MG63 (cell line): Measurements from ENCODE around the gene ERN1. TPM values are rescaled to one million over a fixed set of nuclear protein-coding genes. Genes with fewer than 3 reads are reported as not detected.

Source experiments
- DNase-seq: peaks from one replicate; pipeline ENCODE4 v3.0.0-alpha.2; 2020
- H3K27me3 ChIP-seq: fragments of 250-450 bp; sonication (Bioruptor Pico); 2 replicates; pipeline ENCODE4 v1.5.1; 2020; ENCODE audit warnings: mild to moderate bottlenecking, moderate library complexity
- H3K36me3 ChIP-seq: fragments of 250-450 bp; sonication (Bioruptor Pico); 2 replicates; pipeline ENCODE4 v1.5.1; 2020; ENCODE audit warnings: mild to moderate bottlenecking, moderate library complexity
- H3K4me3 ChIP-seq: fragments of 250-450 bp; sonication (Bioruptor Pico); 2 replicates; pipeline ENCODE4 v1.5.1; 2020; ENCODE audit warnings: mild to moderate bottlenecking, moderate library complexity
- H3K9me3 ChIP-seq: fragments of 250-450 bp; sonication (Bioruptor Pico); 2 replicates; pipeline ENCODE4 v1.5.1; 2020; ENCODE audit warnings: mild to moderate bottlenecking, moderate library complexity
- total RNA-seq: library from RNA; depleted of rRNA; stranded (reverse); fragments of >200 nt; shearing (Covaris generic); gene quantifications from 2 replicates; pipeline ENCODE4 v1.2.3, GENCODE V29; 2014; ENCODE audit warnings: low replicate concordance

The ERN1 gene
- total RNA-seq, 1 experiment from 2014 or later, result 3.0 TPM

DNA sequence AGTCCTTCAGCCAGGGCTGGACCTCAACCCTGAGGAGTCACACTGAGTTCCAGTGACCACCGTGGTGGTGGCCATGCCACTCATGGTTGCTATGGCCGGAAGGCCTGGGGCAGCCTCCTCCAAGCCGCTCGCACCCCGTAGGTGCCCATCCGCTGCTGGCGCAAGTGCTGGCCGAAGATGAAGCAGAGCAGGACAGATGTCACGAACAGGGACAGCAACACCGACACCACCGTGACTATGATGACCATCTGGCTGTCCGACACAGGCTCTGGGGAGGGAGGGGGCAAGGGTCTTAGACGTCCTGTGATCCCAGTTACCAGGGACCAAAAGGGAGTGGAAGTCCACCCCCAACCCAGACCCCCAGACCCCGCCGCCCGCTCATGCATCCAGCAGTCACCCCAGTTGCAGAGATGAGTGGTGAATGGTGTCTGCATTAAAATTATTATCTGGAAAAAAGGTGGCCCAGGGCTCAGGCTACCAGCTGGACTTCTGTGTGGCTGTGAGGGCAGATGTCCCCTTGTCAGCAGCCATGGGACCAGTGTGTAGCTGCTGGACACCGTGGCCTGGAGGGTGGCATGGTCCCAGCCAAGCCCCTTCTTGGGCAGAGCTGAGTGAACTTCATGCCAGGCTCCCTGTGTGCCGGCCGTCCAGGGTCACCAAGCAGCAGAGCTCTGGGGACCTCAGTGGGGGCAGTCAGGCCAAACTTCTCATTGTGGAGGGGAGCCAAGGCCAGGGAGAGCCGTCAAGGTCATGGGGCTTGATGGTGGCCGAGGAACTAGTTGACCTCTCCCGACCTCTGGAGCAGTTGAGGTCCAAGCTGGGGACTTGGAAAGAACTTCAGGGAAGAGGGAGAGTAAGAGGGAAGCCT, 127.1 kb downstream of the ERN1 start:
- no peak for DNase-seq
- H3K27me3 ChIP-seq, result peaks cover 5% of the 10 kb centered on the region
- no peak overlapping the region for H3K4me3 ChIP-seq
- no peaks in the 10 kb centered on the region for H3K36me3 ChIP-seq
- H3K9me3 ChIP-seq, result no peaks in the 10 kb centered on the region

DNA sequence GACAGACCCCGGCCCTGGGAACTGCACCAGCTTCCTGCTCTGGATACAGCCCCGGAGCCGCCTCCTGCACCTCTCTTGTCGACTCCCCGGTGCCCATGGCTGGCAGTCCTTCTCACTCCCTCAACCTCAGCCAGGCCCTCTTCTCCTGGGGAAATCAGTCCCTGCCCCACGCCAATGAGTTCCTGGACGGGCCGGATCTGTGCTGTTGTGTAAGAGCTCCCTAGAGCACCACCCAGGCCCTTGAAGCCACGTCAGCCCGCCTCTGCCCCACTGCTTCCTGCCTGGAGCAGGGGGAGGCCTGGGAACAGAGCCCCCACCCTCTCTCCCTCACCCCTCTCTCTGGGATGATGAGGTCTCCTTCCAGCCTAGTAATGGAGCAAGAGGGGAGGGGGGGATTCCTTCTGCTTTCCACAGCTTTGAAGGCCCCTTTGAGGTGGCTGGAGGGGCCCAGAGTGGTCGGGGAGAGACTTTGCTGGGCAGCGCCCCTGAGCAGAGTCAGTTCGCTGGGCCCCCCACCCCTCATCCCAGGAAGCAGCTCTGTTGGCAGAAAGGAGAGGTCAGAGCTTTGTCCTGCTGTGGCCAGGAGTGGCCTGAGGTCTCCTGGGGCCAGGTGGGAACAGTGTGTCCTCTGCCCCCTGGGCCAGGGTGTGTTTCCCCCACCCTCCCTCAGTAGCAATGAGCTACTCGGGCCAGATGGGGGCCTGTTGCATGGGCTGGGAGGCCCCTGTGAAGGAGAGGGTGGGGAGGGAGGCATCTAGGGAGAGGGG, 128.0 kb downstream of the ERN1 start:
- peaks cover 15% of the 10 kb centered on the region for H3K27me3 ChIP-seq
- no peaks in the 10 kb centered on the region for H3K36me3 ChIP-seq
- no peaks in the 10 kb centered on the region for H3K9me3 ChIP-seq
- no peak overlapping the region for H3K4me3 ChIP-seq
- no peak for DNase-seq

DNA sequence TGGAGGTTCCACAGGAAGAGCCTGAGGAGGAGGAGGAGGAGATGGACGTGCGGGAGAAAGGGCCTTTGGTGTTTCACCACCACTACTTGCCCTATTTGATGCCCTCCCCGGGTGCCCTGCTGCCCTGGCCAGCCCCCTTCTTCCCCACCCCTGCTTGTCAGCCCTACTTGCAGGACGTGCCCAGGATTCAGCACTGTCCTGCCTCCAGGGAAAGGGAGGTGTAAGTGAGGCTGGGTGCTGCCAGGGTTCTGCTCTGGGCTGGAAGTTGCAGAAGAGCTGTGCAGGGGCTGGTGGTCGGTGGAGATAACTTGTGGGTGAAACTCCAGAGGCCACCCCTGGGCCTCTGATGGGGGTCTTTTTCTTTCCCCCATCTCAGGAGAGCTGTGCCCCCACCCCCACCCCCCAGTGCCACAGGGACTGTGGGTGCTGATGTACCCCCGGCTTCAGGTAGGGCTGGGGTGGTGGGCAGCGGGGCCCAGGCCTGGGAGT, 128.8 kb downstream of the ERN1 start:
- peaks cover 23% of the 10 kb centered on the region for H3K27me3 ChIP-seq
- H3K4me3 ChIP-seq, result no peak overlapping the region
- no peak for DNase-seq
- no peaks in the 10 kb centered on the region for H3K36me3 ChIP-seq
- no peaks in the 10 kb centered on the region for H3K9me3 ChIP-seq

- Histone ChIP-seq H3K36me3 (no peaks in the 10 kb centered on the region), H3K9me3 (no peaks in the 10 kb centered on the region), H3K27me3 (peaks cover 31% of the 10 kb centered on the region), H3K4me3 (no peak overlapping the region)
- no peak for DNase-seq
Measured at GRCh38 chr17:63999680-64000531, 130.0 kb downstream of the ERN1 start.

DNA sequence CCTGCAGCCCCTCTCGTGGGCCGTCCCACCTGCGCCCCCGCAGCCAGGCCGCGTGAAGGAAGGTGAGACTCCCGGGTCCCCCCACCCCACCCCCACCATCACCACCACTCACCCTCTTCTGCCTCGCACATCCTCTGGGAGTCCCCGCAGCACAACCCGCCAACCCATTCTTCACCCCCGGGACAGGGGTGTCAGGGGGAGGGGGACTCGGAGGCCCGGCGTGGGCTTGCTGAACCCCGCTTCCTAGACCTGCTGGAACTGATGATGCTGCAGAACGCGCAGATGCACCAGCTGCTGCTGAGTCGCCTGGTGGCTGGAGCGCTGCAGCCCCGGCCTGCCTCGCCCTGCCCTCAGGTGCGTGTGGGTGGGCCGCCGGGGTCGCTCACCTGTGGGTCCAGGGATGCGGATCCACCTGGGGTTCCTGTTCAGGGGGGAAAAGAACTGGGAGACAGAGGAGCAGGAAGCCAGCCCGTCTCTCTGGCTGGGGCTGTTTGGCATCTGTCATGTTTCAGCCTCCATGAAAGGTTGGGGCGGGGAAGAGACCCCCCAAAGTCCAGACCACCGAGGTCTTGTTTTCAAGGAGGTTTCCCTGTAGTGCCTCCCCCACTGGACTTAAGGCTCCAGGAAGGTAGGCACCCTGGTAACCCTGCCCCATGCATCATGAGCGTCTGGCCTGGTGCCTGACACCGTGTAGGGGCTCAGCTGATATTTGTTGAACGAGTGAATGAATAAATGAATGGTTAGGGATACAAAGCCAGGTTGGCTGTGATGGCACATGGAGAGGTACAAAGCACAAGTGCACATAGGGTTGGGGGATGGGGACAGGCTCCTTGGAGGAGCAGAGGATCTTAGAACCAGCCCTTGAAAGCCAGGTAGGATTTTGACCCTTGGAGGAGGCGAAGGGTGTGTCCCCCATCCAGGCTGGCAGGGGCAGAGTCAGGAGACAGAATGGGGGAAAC, 130.9 kb downstream of the ERN1 start:
- peaks cover 35% of the 10 kb centered on the region for H3K27me3 ChIP-seq
- H3K4me3 ChIP-seq, result peak overlapping the region; percentile 43; the same call in 1 of the 2 replicates
- DNase-seq, result no peak
- H3K9me3 ChIP-seq, result no peaks in the 10 kb centered on the region
- H3K36me3 ChIP-seq, result no peaks in the 10 kb centered on the region

- Histone ChIP-seq H3K9me3 (no peaks in the 10 kb centered on the region), H3K27me3 (peaks cover 42% of the 10 kb centered on the region), H3K4me3 (peak within 1 kb of the TSS; percentile 43), H3K36me3 (no peaks in the 10 kb centered on the region)
- peak; percentile 38 for DNase-seq
Measured at GRCh38 chr17:63998050-63998720, 131.8 kb downstream of the ERN1 start, which contains the start of gene PRR29. Gene PRR29 (plus strand): TSS chr17:63998351. CDS start chr17:63998365, 14 bp downstream.

DNA sequence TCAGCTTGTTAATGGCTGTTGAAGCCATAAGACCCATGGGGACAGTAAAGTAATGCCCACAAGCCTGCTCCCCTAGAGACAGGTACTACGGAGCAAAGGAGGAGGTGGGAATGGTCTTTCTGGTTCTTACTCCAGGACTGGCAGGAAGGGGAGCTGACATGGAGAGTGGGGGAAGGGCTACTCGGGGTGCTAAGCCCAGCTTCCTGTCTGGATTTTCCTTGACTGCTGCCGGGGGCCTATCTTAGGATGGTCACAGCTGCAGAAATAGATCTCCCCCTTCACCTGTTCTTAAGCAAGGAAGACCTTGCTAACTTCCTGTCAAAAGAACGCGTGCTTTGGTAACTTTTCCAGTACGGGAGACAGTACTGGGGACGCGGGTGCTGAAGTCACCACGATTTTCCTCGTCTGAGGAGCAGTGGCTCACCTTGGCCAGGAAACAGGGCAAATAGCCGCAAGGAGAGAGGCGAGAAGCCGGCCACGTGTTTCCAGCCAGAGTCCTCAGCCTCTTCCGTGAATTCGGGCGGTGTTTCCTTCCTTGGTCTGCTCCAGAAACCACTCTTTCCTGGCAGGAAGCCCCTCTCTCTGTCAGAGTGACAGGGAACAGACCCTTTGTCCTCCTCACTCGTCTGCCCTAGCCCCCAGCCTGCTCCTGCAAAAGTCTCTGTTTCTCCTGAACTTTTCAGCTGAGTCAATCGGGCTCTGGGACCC, 132.4 kb downstream of the ERN1 start:
- DNase-seq, result no peak
- Histone ChIP-seq H3K4me3 (no peak overlapping the region), H3K36me3 (no peaks in the 10 kb centered on the region), H3K9me3 (no peaks in the 10 kb centered on the region), H3K27me3 (peaks cover 45% of the 10 kb centered on the region)

DNA sequence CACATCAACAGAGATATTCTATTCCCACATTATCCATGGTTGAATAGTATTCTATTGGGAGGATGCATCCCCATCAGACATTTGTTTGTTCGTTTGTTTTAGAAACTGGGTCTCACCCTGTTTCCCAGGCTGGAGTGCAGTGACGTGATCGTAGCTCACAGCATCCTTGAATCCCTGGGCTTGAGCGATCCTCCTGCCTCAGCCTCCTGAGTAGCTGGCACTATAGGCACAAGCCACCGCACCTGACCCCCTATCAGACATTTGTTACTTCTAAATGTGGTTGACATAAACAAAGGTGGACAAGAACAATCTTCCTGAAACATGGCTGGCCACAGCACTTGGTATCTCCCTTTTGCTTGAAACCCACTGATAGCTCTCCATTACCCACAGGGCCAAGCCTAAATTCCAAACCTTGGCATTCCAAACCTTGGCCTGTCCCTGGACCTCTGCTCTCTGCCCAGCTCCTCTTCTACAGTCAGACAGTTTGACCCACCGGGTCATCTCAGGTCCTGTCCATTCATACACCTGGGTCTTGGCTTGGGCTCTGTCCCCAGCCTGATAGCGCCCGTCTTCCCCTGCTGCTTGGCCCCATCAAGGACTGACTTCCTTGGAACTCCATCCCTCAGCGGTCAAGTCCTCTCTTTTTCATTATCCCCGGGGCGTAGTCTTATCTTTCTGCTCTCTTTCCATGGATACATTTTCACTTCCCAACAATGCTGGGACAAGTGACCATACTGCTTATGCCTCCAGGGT, 133.3 kb downstream of the ERN1 start:
- DNase-seq, result no peak
- Histone ChIP-seq H3K36me3 (no peaks in the 10 kb centered on the region), H3K9me3 (no peaks in the 10 kb centered on the region), H3K4me3 (no peak overlapping the region), H3K27me3 (peaks cover 51% of the 10 kb centered on the region)

- no peak for DNase-seq
- Histone ChIP-seq H3K9me3 (no peaks in the 10 kb centered on the region), H3K36me3 (no peaks in the 10 kb centered on the region), H3K27me3 (peaks cover 54% of the 10 kb centered on the region), H3K4me3 (no peak overlapping the region)
Measured at GRCh38 chr17:63995626-63996025, 134.3 kb downstream of the ERN1 start.

GRCh38 chr17:63993368-63993985, 136.5 kb downstream of the ERN1 start:
- no peak for DNase-seq
- peaks cover 54% of the 10 kb centered on the region for H3K27me3 ChIP-seq
- no peaks in the 10 kb centered on the region for H3K9me3 ChIP-seq
- no peaks in the 10 kb centered on the region for H3K36me3 ChIP-seq
- no peak overlapping the region for H3K4me3 ChIP-seq

DNA sequence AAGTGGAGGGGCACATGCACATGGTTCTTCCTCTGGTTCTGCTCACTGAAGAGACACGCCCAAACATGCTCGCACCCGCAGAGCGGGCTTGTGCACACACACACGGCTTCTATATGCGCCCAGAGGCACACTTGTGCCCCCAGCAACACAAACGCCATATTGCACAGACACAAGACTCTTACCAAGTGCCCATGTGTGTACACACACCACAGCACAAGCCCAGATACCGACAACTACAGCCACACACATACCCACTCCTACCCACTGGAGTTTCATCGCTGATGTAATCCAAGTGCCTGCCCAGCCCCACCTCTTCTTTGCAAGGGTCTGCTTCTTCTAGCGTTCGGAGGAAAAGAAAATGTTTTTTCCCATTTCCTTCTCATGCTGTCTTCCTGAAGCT, 138.3 kb downstream of the ERN1 start:
- H3K27me3 ChIP-seq, result peaks cover 36% of the 10 kb centered on the region
- no peak for DNase-seq

GRCh38 chr17:63989622-63990345, 140.2 kb downstream of the ERN1 start:
- Histone ChIP-seq H3K36me3 (no peaks in the 10 kb centered on the region), H3K4me3 (no peak overlapping the region), H3K27me3 (peaks cover 22% of the 10 kb centered on the region), H3K9me3 (no peaks in the 10 kb centered on the region)
- no peak for DNase-seq

More for the DNA sequence above, 138.3 kb downstream of the ERN1 start:
- Histone ChIP-seq H3K4me3 (no peak overlapping the region), H3K9me3 (no peaks in the 10 kb centered on the region), H3K36me3 (no peaks in the 10 kb centered on the region)
